Common myeloid progenitor, CD34-positive (primary cell): Measurements from ENCODE around the gene PSMD6.

Experiments used
- CTCF ChIA-PET: fragments of 350-600 bp; sonication (Branson Sonifier 250); formaldehyde crosslinking; loops from one replicate; lab custom pipeline; 2021; ENCODE audit warnings: antibody characterized with exemption; lab: Charles Lee
- POLR2A ChIA-PET: fragments of 350-600 bp; sonication (Branson Sonifier 250); formaldehyde crosslinking; loops from one replicate; lab custom pipeline; 2021; ENCODE audit warnings: antibody characterized with exemption; lab: Charles Lee
- DNase-seq, 3 donors: peaks; one replicate each; pipeline versions ENCODE4 v3.0.0 to v3.0.0-alpha.2; 2013
- H3K27ac ChIP-seq, 2 experiments: 1 replicate in 1 of 2; 2 replicates in 1 of 2; pipeline ENCODE4 v1.7.0; 2013; ENCODE audit warnings: inconsistent platforms in 2 of 2, low read length in 2 of 2, mild to moderate bottlenecking in 2 of 2, low read depth in 1 of 2, moderate library complexity in 1 of 2; ENCODE audit not compliant: severe bottlenecking in 2 of 2, insufficient read depth in 1 of 2, poor library complexity in 1 of 2
- H3K27me3 ChIP-seq, 5 experiments: replicated peaks in 2 of 5; 1 replicate in 3 of 5; 2 replicates in 2 of 5; pipeline versions ENCODE4 v1.6.1 to v1.7.0; 2013; ENCODE audit warnings: low read length in 4 of 5, mild to moderate bottlenecking in 2 of 5, moderate library complexity in 2 of 5, inconsistent platforms in 1 of 5; ENCODE audit not compliant: insufficient read depth in 5 of 5, control insufficient read depth in 4 of 5
- H3K36me3 ChIP-seq, 4 experiments: 1 replicate in 2 of 4; 2 replicates in 2 of 4; pipeline versions ENCODE4 v1.6.1 to v1.7.0; 2013; ENCODE audit warnings: low read length in 3 of 4, control low read depth in 1 of 4, mild to moderate bottlenecking in 1 of 4; ENCODE audit not compliant: control insufficient read depth in 4 of 4, insufficient read depth in 4 of 4
- H3K4me1 ChIP-seq, 4 experiments: 1 replicate in 3 of 4; 2 replicates in 1 of 4; pipeline versions ENCODE4 v1.6.1 to v1.7.1; 2013; ENCODE audit warnings: low read length in 3 of 4, mild to moderate bottlenecking in 3 of 4, control low read depth in 1 of 4, inconsistent platforms in 1 of 4, moderate library complexity in 1 of 4; ENCODE audit not compliant: control insufficient read depth in 4 of 4, insufficient read depth in 4 of 4; ENCODE audit errors: control extremely low read depth in 1 of 4
- H3K4me3 ChIP-seq, 7 experiments: 1 replicate in 4 of 7; 2 replicates in 3 of 7; pipeline versions ENCODE4 v1.5.1 to v1.7.0; 2013; ENCODE audit warnings: mild to moderate bottlenecking in 7 of 7, low read length in 6 of 7, moderate library complexity in 6 of 7, inconsistent platforms in 2 of 7, low read depth in 2 of 7, control low read depth in 1 of 7; ENCODE audit not compliant: insufficient read depth in 4 of 7, control insufficient read depth in 1 of 7; ENCODE audit errors: extremely low read depth in 1 of 7
- H3K9me3 ChIP-seq, 5 experiments: 1 replicate in 4 of 5; 2 replicates in 1 of 5; pipeline versions ENCODE4 v1.6.1 to v1.7.1; 2013; ENCODE audit warnings: low read length in 4 of 5, mild to moderate bottlenecking in 2 of 5, inconsistent platforms in 1 of 5, low read depth in 1 of 5, moderate library complexity in 1 of 5; ENCODE audit not compliant: control insufficient read depth in 4 of 5, insufficient read depth in 2 of 5; ENCODE audit errors: control extremely low read depth in 1 of 5
- WGBS: methylation state at CpG from one replicate; pipeline ENCODE4 v1.1.5; 2013; ENCODE audit not compliant: insufficient coverage; 5-methylcytosine and 5-hydroxymethylcytosine counted together

PSMD6 gene

GRCh38 chr3:64008487-64009351, 14.6 kb downstream of the PSMD6 start:
- ChIA-PET CTCF (interaction anchor here (1.0 to 7.1 kb wide), 10 partner anchors 10 to 44 kb away, joined by 3 to 66 read pairs (median 4); partner anchors contain the start of gene PSMD6), POLR2A (interaction anchor here (2.2 kb wide), 1 partner anchor 10 kb away, joined by 9 read pairs; no protein-coding TSS in a partner anchor)
- Histone ChIP-seq H3K4me3 (no peak overlapping the region), H3K4me1 (no peaks in the 10 kb centered on the region), H3K27me3 (no peaks in the 10 kb centered on the region), H3K36me3 (peaks cover 39 to 96% (median 69%) of the 10 kb centered on the region in 4 experiments), H3K27ac (peak overlapping the region in 1 of 2 experiments; percentile 27), H3K9me3 (no peaks in the 10 kb centered on the region)
- DNase-seq: no peak
- WGBS: 86% methylated on average over 4 of the region's 7 CpGs

DNA sequence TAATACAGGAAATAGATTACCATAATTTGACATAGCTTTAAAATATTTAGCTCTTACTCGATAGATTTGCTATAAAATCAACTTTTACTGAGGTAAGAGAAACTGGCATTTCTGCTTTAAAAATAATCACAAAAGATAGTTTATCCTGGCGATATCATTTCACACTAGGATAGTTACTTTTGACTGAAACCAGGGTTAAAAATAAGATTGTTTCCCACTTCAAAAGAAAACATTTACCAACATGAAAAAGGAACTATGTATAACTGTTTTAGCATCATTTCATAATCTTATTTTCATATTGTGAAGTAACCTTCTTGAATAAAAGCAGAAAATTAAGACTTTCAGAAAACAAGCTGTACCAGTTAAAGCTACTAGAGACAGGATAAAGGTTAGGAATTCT, 15.3 kb downstream of the PSMD6 start:
- Histone ChIP-seq H3K27me3 (no peaks in the 10 kb centered on the region), H3K27ac (peak overlapping the region in 1 of 2 experiments; percentile 27), H3K36me3 (peaks cover 38 to 94% (median 70%) of the 10 kb centered on the region in 4 experiments), H3K4me1 (no peaks in the 10 kb centered on the region), H3K4me3 (no peak overlapping the region), H3K9me3 (no peaks in the 10 kb centered on the region)
- CTCF ChIA-PET: interaction anchor here (1.0 to 7.1 kb wide), 9 partner anchors 10 to 43 kb away, joined by 3 to 66 read pairs (median 5); partner anchors contain the start of gene PSMD6
- POLR2A ChIA-PET: interaction anchor here (2.2 kb wide), 1 partner anchor 10 kb away, joined by 9 read pairs; no protein-coding TSS in a partner anchor
- no peak for DNase-seq
- WGBS: no CpG with 5 or more reads among the region's 2 CpGs

DNA sequence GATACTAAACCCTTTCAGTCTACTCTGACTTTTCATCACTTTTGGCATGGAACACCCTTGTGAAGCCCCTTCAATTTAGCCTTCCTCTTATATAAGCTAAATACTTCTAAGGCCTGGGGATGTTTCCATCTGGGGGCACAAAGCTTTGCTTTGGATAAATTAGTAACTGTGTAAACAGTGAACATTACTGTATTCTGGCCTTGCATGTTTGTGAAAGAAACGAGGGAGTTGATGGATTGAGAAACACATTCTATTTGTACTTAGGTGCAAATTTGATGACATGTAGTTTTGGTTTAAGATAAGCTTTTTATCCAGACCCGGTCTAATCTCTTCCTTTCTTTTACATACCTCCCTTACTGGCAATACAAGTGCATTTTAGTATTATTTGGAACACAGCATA, 19.7 kb downstream of the PSMD6 start:
- no CpG with 5 or more reads among the region's 2 CpGs for WGBS
- DNase-seq: no peak
- Histone ChIP-seq H3K4me3 (no peak overlapping the region), H3K36me3 (peaks cover 48 to 92% (median 69%) of the 10 kb centered on the region in 4 experiments), H3K9me3 (no peaks in the 10 kb centered on the region), H3K27ac (no peak overlapping the region), H3K27me3 (no peaks in the 10 kb centered on the region), H3K4me1 (no peaks in the 10 kb centered on the region)
- CTCF ChIA-PET: interaction anchor here (0.6 to 2.2 kb wide), 4 partner anchors 10 to 20 kb away, joined by 3 to 9 read pairs (median 3); partner anchors contain the start of gene PSMD6
- POLR2A ChIA-PET: no interaction called here

GRCh38 chr3:64002233-64002632, 21.1 kb downstream of the PSMD6 start:
- H3K9me3 ChIP-seq: no peaks in the 10 kb centered on the region
- ChIA-PET CTCF (interaction anchor here (1.6 to 2.2 kb wide), 2 partner anchors 8 to 21 kb away, joined by 3 to 9 read pairs; partner anchors contain the start of gene PSMD6), POLR2A (no interaction called here)
- no peaks in the 10 kb centered on the region for H3K27me3 ChIP-seq
- H3K36me3 ChIP-seq: peaks cover 50 to 92% (median 71%) of the 10 kb centered on the region in 4 experiments
- no peaks in the 10 kb centered on the region for H3K4me1 ChIP-seq
- H3K27ac ChIP-seq: no peak overlapping the region
- H3K4me3 ChIP-seq: no peak overlapping the region
- no peak for DNase-seq
- WGBS: 50% methylated on average over 2 of the region's 4 CpGs

DNA sequence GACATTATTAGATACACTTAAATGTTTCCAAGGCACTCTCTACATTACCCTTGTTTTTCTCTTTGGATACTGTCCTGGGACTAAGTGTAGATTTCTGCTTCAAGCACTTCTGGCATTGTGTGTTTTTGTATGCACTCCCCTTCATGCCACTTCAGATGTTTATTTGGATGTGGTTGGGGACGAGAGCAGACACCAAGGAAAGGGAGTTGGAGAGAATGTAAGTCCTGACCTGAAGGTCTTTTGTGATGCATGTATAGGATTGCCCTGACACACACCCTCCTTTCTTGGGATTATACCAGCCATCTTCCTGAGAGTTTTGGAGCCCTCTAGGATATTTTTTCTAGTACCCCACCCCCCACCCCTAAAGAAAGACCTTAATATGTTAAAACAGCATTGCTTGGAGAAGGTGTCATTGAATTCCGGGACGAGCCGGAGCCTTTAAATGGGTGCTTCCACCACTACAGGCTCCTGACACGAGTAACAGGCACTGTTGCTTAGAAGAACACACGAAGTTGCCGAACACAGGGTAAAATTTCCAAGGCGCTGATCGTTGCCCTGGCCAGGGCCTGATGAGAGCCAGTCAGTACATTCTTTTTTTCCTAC, 22.7 kb downstream of the PSMD6 start:
- peaks cover 49 to 92% (median 71%) of the 10 kb centered on the region in 4 experiments for H3K36me3 ChIP-seq
- no peaks in the 10 kb centered on the region for H3K9me3 ChIP-seq
- H3K4me1 ChIP-seq: no peaks in the 10 kb centered on the region
- H3K27ac ChIP-seq: no peak overlapping the region
- 98% methylated on average over 9 of the region's 9 CpGs for WGBS
- CTCF ChIA-PET: interaction anchor here (12.7 kb wide), 1 partner anchor 36 kb away, joined by 202 read pairs; no protein-coding TSS in a partner anchor
- H3K4me3 ChIP-seq: no peak overlapping the region
- POLR2A ChIA-PET: no interaction called here
- DNase-seq: no peak
- no peaks in the 10 kb centered on the region for H3K27me3 ChIP-seq

DNA sequence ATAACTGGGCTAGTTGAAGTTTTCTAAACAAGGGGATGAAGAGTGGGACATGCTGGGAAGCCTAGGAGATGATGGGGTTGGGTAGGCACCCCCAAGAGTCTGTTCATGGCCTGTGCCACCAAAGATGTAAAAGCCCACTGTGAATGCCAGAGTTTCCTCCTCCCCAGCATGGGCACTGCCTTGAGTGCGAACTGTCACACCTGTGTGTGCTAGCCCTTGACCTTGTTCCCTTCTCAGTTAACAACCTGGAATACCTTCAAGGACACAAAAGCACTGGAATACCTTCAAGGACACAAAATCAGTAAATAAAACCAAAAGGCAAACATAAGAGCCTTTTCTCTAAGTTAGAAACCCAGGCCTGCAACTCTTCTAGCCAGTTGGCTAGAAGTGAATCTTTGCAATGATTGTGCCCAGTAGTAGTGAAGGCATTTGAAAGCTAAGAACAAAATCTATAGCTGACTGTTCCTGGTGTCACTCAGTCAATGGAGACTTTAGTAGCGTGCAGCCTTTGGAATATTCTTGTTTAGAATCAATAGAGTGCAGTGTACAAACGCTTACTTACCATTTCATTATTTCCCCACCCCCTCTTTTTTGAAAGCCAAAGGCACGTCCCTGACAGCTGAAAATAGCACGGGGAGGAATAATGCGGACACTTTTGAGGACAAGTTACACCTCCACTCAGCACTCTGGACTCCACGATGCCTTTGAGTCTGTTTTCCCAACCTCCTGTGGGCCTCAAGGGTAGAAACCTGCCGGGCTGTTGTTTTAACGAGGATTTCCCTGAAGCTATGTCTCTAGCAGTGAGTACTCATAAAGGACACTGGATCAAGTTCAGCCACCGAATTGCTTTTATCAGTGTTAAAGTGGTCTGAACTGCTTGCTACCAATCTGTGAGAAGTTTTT, 24.2 kb downstream of the PSMD6 start:
- peaks cover 47 to 89% (median 73%) of the 10 kb centered on the region in 4 experiments for H3K36me3 ChIP-seq
- no peak for DNase-seq
- POLR2A ChIA-PET: no interaction called here
- no peaks in the 10 kb centered on the region for H3K4me1 ChIP-seq
- WGBS: 100% methylated on average over 9 of the region's 10 CpGs
- CTCF ChIA-PET: interaction anchor here (1.5 to 12.7 kb wide), 3 partner anchors 11 to 34 kb away, joined by 4 to 202 read pairs (median 66); no protein-coding TSS in a partner anchor
- no peak overlapping the region for H3K4me3 ChIP-seq
- no peaks in the 10 kb centered on the region for H3K27me3 ChIP-seq
- no peak overlapping the region for H3K27ac ChIP-seq
- no peaks in the 10 kb centered on the region for H3K9me3 ChIP-seq
